GM12892 (cell line): ENCODE data around the gene RIC3.

Experiments
- DNase-seq: peaks from one replicate; pipeline ENCODE4 v3.0.0; 2011; ENCODE audit not compliant: insufficient read length
- FAIRE-seq: peaks from 2 replicates; lab custom pipeline; 2011; peaks lifted over from hg19 to GRCh38; lab: Jason Lieb, UNC
- POLR2A ChIP-seq: IDR thresholded peaks from 2 replicates; pipeline ENCODE4 v1.6.1; 2011; ENCODE audit warnings: low read depth, low read length, control low read depth
- POLR2AphosphoS5 ChIP-seq: IDR thresholded peaks from 2 replicates; pipeline ENCODE4 v1.6.1; 2011; ENCODE audit warnings: low read depth, low read length, control low read depth
- TAF1 ChIP-seq: IDR thresholded peaks from 2 replicates; pipeline ENCODE4 v1.6.1; 2011; ENCODE audit warnings: low read depth, mild to moderate bottlenecking, control low read depth, low read length, borderline replicate concordance

The RIC3 gene

DNA sequence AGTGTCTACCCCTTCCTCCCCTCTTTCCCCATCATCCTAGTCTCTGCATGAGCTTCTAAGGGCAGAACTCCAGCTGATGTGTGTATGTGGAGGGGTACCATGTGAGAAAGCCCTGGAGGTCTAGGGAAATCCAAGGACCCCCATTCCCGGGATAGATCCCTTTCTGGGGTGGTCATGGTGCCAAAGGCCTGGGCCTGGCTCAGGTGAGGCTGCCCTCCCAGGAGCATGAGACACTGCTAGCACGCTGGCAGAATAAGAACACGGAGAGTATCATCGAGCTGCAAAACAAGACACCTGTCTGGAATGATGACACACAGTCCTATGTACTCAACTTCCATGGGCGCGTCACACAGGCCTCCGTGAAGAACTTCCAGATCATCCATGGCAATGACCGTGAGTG is 68.2 kb downstream of the RIC3 start:
- FAIRE-seq (no peak), DNase-seq (no peak)
- TF ChIP-seq POLR2AphosphoS5 = no peak
- TF ChIP-seq POLR2A = no peak
- TF ChIP-seq TAF1 = no peak

DNA sequence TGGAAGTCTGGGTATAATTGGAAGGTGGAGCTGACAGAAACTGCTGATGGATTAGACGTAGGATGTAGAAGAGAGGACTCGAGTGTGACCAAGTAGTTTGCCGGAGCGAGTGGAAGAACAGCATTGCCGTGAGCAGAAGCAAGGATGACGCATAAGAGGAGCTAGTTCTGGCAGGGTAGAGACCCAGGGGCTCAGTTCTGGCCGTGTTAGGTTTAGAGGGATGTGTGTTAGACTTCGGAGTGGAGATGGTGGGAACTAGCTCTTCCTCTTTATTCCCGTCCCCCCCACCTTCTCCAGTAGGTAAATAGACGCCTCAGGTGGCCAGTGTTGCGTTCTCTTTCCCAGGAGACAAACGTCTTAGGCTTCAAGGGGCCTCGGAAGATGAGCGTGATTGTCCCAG is 68.7 kb downstream of the RIC3 start:
- DNase-seq = no peak
- TF ChIP-seq POLR2A = no peak
- FAIRE-seq = no peak

DNA sequence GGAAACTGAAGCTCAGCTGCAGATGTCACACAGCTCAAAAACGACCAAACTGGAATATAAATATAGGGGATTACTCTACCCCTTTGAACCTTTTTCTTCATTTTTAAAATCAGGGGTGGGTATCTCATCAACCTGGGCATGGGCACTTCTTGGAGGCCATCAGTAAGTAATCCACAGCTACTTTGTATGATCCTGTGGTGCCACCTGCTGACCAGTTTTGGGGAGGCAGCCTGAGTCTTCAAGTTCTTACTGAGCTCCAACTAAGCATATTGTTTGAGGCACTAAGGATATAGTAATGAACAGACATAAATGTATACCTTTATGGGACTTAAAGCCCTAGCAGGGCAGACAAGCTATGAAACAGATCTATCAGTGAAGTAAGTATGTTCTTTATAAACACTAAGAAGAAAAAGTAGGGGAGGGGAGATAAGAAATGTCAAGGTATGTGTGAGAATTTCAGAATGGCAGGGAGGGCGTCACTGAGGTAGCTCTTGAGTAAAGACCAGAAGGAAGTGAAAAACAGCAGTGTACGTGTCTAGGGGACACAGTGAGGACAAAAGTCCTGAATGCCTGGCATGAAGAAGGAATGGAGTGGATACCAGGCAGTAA is 69.4 kb downstream of the RIC3 start:
- peak; percentile 98 for FAIRE-seq
- TF ChIP-seq TAF1 (no peak), POLR2A (no peak)
- DNase-seq = no peak

DNA sequence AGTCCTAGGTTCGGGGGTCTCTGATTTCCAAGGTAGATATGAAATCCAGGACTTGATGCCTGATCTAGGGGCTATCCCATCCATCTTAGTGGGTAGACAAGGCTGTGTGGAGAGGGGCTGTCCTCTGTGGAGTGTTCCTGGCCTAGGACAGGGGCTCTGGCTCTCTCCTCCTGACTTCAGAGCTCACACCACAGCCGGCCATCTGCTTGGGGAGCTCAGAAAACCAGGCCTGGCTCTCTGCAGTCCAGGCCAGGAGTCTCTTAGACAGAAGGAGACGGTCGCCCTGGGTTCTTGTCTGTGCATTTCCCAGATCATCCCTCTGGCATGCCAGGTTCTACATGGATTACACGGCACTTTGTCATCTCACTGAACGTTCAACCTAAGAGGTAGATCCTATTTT is 69.9 kb downstream of the RIC3 start:
- DNase-seq (no peak), FAIRE-seq (no peak)
- TF ChIP-seq POLR2A (no peak), TAF1 (no peak), POLR2AphosphoS5 (no peak)

DNA sequence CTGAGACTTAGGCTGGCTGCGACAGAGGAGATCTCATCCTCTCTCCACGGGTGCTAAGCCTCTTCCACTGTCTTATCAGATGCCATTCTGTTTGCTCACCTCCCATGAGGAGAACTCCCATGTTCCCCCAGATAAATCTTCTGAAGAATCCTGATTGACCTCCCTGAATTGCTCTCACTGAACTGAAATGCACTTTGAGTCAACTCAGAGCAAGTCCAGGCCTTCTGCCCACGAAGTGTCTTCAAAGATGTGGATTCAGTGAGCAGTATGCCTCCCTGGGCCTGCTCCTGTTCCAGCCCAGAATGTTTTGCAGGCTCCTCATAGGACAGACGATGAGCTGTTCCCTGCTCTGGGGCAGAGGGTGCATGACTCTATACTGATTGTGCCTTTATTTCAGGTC is 70.5 kb downstream of the RIC3 start:
- no peak for DNase-seq
- FAIRE-seq = no peak
- TF ChIP-seq POLR2A (no peak), POLR2AphosphoS5 (no peak), TAF1 (no peak)

DNA sequence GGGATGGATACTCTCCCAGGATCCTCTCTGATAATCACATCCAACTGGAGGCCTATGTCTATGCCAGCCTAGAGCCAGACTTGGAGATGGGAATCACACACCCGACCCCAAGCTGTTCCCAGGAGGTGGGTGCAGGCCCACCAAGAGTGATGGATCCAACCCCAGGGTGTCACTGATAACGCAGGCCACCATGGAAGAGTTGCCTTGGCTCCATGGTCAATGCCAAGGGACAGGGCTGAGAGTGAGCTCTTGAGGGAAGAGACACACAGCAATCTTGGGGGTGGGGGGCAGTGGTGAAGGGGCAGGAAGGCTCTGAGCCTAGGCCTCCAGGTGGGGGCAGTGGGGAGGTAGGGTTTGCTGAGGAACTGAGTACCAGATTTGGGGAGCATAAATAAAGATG is 70.9 kb downstream of the RIC3 start:
- DNase-seq (no peak), FAIRE-seq (no peak)
- TF ChIP-seq POLR2A = no peak
- TF ChIP-seq TAF1 = no peak
- no peak for TF ChIP-seq POLR2AphosphoS5

DNA sequence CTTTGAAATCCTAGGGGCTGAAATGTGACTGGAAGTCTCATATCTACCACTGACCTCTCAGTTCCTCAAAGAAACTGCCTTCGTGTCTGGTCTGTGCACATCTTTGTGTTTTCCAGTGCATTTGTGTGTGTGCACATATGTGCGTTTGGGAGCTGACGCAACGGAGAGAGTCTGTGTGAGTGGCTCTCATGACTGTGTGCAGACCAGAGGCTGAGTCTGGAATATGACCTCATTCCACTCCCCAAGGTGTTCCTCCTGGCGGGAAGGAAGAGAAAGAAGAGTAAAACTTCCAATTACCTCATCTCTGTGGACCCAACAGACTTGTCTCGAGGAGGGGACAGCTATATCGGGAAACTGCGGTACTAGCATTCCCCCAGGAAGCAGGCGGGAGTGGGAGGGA is 71.4 kb downstream of the RIC3 start:
- FAIRE-seq = no peak
- no peak for TF ChIP-seq TAF1
- TF ChIP-seq POLR2A = no peak
- no peak for TF ChIP-seq POLR2AphosphoS5
- no peak for DNase-seq

DNA sequence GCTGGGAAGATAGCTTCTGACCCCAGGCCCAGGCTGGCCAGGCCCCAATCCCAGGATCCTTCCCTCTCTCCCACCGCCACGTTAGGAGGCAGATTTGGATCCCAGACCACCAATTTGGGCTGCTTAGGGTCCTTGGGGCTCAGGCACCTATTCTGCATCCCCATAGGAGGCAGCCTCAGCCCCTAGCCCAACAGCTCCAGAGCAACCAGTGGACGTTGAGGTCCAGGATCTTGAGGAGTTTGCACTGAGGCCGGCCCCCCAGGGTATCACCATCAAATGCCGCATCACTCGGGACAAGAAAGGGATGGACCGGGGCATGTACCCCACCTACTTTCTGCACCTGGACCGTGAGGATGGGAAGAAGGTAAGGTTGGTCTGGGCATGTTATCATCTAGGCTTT is 71.8 kb downstream of the RIC3 start:
- DNase-seq (no peak), FAIRE-seq (no peak)
- TF ChIP-seq POLR2A = no peak
- TF ChIP-seq TAF1 = no peak
- TF ChIP-seq POLR2AphosphoS5 = no peak

DNA sequence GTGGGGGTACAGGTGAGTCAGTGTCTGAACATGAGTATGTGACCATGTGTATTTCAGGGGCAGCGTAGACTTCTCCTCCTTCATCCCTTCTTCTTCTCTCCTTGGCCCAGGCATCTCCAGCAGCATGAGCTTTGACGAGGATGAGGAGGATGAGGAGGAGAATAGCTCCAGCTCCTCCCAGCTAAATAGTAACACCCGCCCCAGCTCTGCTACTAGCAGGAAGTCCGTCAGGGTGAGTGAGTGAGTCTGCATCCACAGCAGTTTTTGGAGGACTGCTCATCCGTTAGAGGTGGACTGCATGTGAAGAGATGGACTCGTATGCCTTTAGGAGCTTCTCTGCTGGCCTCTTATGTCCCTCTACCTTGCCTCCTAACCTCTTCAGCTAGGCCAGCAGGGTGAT is 72.2 kb downstream of the RIC3 start:
- TF ChIP-seq TAF1 = no peak
- TF ChIP-seq POLR2AphosphoS5 = no peak
- TF ChIP-seq POLR2A = no peak
- FAIRE-seq = no peak

DNA sequence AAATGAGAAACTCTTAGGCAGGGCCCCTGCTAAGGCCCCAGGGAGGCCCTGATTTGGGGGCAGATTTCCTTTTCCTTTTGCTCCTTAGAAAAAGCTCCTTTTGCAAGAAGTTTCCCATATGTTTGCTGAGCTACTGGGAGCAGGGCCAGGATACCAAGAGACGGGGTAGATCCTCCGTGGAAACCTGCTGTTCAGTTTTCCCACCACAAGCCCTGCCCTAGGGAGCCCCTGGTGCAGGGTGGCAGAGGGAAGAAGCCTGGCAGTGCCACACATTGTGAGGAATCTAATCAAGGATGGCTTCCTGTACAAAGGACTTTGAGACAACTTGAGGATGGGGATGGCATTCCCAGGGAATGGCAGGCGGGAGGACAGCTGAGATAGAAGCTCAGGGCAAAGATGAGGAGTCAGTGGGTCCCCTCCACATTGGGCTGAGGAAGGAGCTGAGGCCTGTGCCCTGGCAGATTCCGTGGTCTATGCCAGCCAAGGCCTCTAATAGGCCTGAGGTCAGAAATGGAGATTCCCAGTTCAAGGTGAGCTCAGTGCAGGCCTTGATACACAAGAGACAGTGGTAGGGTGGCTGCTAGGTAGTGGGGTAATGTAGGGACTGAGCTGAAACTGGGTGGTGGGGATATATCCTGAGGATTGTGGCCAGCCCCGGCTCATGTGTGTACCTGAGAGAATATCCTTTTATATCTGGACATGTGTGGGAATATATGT is 72.9 kb downstream of the RIC3 start:
- no peak for FAIRE-seq
- no peak for DNase-seq
- TF ChIP-seq POLR2AphosphoS5 = no peak

More for the DNA sequence above, 72.2 kb downstream of the RIC3 start:
- DNase-seq = no peak

DNA sequence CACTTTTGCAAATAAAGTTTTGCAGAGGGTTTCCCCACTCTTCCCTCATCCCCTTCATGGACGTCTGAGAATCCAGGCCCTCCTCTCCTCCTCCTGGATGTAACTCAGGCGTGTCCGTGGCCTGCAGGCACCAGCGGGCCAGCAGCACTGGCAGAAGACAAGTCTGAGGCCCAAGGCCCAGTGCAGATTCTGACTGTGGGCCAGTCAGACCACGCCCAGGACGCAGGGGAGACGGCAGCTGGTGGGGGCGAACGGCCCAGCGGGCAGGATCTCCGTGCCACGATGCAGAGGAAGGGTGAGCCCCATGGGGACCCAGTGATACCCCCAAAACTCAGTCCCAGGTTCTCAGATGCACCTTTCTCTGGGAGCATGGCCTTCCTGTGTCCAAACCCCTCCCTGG is 73.5 kb downstream of the RIC3 start:
- DNase-seq (no peak), FAIRE-seq (no peak)
- TF ChIP-seq TAF1 (no peak), POLR2A (no peak), POLR2AphosphoS5 (no peak)

DNA sequence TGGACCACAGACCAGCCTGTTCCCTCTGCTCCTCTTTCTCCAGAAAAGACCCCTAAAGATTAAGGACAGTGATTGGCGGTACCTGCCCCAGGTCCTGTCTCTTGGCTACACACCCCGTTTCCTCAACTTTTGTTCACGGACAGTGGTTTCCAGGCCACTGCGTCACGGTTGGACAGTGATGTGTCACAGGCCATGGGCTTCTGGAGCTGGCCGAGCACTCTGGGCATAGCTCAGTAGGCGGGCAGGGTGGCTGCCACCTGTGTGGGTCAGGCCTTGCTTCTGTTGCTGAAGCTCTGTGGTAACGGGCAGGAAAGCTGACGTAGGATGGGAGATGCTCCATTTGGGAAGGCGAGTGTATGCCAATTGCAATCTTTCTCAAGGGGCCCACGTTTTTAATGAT is 74.2 kb downstream of the RIC3 start:
- DNase-seq (no peak), FAIRE-seq (no peak)
- TF ChIP-seq POLR2AphosphoS5 (no peak), TAF1 (no peak), POLR2A (no peak)
